Epithelial cell of esophagus (primary cell): ENCODE results near the gene PMS2.
"Not testable (repeated sequence)": the region's sequence is repeated elsewhere in the genome, so short reads cannot be mapped to it uniquely, and the experiment has no call there.

Experiments
- DNase-seq: peaks from one replicate; pipeline ENCODE4 v3.0.0; 2010; ENCODE audit warnings: low read depth
- H3K4me3 ChIP-seq: 2 replicates; pipeline ENCODE4 v1.5.1; 2011; ENCODE audit warnings: mild to moderate bottlenecking, low read length, control low read depth
- CTCF ChIP-seq: IDR thresholded peaks from 2 replicates; pipeline ENCODE4 v1.5.1; 2011; ENCODE audit warnings: low read depth, mild to moderate bottlenecking, low read length, control low read depth, inconsistent platforms; ENCODE audit not compliant: insufficient read depth; ENCODE audit errors: missing control alignments

Gene PMS2

GRCh38 chr7:6008668-6009611 lies at the start of gene PMS2, which contains the start of gene AIMP2:
Gene PMS2 (minus strand): TSS chr7:6009049. CDS start chr7:6009019, 30 bp downstream.
Gene AIMP2 (plus strand): TSS chr7:6009272. CDS start chr7:6009364, 92 bp downstream.
- peak; percentile 98 for DNase-seq
- TF ChIP-seq CTCF = no peak
- peak within 1 kb of the TSS; percentile 89 for H3K4me3 ChIP-seq

GRCh38 chr7:6057316-6058129 lies 48.7 kb upstream of the PMS2 start:
- DNase-seq = no peak
- H3K4me3 ChIP-seq = peak overlapping the region; percentile 81
- no peak for TF ChIP-seq CTCF

- no peak for TF ChIP-seq CTCF
- no peak for DNase-seq
- no peak overlapping the region for H3K4me3 ChIP-seq
Measured at GRCh38 chr7:6056616-6057015, 47.8 kb upstream of the PMS2 start.

- H3K4me3 ChIP-seq, DNase-seq: not testable (repeated sequence)
Measured at GRCh38 chr7:6051185-6051584, 42.3 kb upstream of the PMS2 start.

GRCh38 chr7:6049780-6050179 lies 40.9 kb upstream of the PMS2 start:
- H3K4me3 ChIP-seq = no peak overlapping the region
- DNase-seq = no peak
- TF ChIP-seq CTCF = no peak

- no peak for DNase-seq
- H3K4me3 ChIP-seq = no peak overlapping the region
- no peak for TF ChIP-seq CTCF
Measured at GRCh38 chr7:6035686-6036085, 26.8 kb upstream of the PMS2 start.

GRCh38 chr7:6035165-6035564 lies 26.3 kb upstream of the PMS2 start:
- no peak overlapping the region for H3K4me3 ChIP-seq
- TF ChIP-seq CTCF = no peak
- DNase-seq = no peak
